SH-SY5Y (cell line): Measurements from ENCODE around the gene CHRM2.

Source experiments
- GATA2 ChIP-seq: IDR thresholded peaks from 2 replicates; pipeline ENCODE4 v1.6.1; 2011; ENCODE audit warnings: mild to moderate bottlenecking, low read depth, low read length
- GATA3 ChIP-seq: IDR thresholded peaks from 2 replicates; pipeline ENCODE4 v1.6.1; 2011; ENCODE audit warnings: low read depth, mild to moderate bottlenecking, low read length, moderate library complexity

DNA sequence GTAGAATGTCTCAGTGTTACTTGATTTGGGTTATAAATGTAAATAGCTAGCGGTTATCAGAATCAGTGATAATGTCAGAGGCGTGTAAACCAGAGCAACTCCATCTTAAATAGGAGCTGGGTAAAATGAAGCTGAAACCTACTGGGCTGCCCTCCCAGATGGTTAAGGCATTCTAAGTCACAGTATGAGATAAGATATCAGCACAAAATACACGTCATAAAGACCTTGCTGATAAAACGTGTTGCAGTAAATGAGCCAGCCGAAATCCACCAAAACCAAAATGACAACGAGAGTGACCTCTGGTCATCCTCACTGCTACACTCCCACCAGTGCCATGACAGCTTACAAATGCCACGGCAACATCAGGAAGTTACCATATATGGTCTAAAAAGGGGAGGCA lies 172.3 kb downstream of the CHRM2 start:
- TF ChIP-seq GATA3 (no peak), GATA2 (no peak)
